ENCODE data around the gene PRDM8.
"Not testable (repeated sequence)": the region's sequence is repeated elsewhere in the genome, so short reads cannot be mapped to it uniquely, and the experiment has no call there.

PRDM8 gene

DNA sequence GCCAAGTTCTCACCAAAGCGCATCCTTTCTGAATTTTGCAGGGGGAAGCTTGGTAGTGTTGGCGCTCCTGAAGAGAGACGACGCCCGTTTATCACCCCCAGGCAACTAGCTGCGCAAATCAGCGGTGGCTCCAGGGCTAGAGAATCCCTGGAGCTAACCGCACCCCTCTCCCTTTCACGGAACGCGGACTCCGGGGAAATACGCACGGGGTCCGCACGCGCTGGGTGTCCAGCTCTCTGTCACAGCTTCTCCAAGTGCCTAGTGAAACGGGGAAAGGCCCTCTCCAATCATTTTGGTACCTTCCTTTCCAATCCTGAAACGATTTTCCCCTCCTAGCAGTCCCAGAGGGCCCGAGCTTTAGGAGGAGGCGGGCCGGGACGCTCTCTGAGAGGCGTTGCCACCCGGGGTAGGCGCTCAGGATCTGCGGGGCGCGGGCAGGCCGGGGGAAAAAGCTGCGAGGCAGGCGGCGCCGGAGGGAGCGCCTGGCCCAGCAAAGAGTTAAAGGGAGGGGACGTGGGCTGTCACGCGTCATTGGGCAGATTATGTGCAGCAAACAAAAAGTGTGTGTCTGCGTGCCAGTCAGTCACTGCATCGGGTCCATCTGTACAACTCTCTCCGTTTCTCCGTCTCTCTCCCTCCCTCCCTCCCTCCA is at the start of gene PRDM8:
Gene PRDM8 (plus strand): TSS at position 582 of the 652 bp plus-strand sequence. CDS start 2,578 bp downstream, outside the sequence.
- DNase-seq: no peak

DNA sequence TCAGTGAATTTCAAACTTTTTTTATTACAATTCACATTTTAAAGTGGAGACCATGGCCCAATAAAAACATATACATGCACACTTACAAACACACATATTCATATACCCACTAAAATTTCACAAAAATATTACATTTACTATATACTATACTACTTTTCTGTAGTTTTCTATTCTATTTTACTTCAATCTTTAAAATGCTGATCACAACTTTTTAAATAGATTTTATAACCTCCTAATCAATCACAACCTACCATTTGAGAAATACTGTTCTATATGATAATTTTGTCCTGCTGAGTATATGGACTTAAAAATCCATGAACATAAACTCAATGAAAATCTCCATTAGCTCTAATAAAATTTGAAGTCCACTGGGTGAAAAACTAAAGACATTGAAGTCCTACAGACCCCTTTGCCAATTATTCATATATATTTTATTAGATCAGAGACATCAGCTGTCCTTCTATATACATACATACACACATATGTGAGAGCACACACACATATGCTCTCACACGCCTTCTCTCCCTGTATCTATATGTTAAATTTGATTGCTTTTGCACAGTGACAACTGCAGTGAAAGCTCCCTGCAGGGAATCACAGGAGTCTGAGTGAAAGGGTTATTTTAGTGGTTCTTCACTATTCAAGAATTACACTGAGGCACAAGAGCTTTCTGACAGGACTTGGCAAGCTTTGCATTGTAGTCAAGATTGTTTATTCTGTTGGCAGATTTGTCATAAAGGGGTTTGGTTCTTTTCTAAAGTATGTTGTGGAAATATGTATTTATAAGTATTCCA is 46.7 kb upstream of the PRDM8 start:
- DNase-seq: no peak

DNA sequence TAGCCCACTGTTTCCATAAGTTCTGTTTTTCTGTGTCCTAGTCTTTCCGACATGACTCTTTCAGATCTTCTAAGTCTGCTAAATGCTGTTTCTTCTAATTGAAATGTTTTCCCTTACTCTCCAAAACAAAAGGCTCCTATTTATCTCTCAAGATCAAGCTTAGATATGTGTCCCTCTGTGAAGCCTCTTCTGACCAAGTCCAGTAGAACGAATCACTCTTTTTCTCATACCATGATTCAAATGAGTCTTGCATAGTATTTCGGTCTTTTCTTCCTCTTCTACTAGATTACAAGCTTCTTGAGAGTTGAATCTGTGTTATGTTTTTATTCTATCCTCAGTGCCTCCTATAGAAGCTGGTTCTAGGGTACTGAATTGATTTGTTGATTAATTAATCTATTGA is 45.3 kb upstream of the PRDM8 start:
- no peak for DNase-seq

DNA sequence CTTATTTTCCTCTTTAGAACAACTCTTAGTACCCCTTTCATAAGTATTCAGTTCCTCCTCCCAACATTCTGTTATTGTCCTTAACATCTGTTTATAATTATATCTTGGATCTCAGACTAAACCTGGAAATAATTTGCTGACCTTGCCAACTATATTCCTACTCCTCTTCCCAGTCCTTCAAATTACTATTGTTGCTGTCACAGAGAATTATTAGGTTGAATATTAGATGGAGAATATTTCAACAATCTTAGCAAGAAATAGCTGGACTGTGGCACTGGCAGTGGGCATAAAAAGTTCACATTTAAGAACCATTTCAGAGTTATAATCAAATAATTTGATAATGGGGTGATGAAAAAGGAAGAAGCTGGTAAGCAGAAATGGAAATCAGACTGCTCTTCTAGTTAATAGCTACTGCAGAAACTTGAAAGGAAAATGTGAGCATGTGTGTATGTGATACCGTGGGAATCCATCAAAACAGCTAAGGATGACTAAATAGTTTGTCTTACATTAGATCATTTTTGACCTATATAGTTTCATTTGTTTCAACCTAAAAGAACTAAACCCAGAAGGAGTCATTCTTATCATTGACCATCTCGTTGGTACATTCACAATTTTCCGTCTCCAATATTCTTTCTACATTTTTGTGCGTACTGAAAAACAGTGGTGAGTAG is 43.3 kb upstream of the PRDM8 start:
- DNase-seq: no peak

DNA sequence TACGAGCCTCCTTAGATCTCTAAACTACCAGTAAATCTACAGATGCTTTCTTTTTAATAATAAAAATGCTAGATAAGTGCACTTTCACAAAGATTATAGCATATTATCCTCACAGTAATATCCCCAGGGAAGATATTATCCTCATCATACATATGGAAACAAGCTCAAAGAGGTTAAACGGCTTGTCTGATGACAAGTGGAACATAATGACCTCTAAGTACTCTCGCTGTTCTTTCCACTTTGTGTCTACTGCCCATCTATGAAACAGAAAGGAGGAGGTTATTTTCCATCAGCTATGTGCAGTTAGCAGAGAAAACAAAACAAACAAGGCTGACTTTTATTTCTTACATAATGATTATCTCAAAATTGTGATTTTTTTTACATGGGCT is 42.8 kb upstream of the PRDM8 start:
- no peak for DNase-seq

DNA sequence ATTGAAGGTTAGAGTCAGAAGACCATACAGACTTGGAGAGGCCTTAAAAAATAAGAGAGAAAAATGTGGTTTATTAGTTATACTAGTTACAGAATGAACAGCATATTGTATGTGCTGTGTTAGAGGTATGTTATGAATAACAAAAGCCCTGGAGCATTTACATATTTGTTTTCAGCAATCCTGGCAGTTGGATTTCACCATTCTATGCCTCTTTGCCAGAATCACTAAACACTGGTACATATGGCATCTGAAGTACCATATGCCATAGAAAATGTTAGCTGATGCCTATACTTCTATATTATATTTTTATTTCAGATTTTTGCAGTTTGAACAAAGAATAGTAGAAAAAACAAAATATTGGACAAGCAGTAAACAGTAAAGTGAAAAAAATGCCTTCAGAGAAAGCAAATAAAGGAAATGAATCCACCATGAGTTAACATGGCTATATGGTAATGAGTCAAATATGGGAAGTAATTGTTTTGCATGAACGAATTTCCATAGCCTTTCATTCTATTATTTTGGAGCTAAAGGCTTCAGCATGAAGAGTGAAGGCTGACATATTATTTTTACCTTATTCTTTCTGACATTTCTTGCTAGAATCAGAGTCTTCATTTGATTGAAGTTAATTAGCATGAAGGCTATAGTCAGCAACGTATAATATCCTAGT is 41.9 kb upstream of the PRDM8 start:
- no peak for DNase-seq

DNA sequence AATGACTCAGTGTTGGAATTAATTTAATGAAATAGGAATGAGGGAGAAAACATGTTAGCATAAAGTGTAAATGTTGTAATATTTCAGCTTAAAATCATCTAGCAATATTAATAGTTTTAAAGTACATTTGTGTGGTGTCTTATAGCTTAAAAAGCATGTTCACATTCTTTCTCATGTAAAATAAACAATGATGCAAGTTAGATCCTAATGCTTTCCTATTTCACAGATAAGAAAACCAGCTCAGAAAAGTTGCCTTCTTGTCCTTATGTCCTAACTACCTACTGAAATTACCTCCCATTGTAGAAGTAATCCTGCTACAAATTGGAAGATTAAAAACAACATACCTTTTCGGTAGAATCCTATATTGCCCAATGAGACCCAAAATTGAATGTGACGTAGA is 40.9 kb upstream of the PRDM8 start:
- DNase-seq: no peak

DNA sequence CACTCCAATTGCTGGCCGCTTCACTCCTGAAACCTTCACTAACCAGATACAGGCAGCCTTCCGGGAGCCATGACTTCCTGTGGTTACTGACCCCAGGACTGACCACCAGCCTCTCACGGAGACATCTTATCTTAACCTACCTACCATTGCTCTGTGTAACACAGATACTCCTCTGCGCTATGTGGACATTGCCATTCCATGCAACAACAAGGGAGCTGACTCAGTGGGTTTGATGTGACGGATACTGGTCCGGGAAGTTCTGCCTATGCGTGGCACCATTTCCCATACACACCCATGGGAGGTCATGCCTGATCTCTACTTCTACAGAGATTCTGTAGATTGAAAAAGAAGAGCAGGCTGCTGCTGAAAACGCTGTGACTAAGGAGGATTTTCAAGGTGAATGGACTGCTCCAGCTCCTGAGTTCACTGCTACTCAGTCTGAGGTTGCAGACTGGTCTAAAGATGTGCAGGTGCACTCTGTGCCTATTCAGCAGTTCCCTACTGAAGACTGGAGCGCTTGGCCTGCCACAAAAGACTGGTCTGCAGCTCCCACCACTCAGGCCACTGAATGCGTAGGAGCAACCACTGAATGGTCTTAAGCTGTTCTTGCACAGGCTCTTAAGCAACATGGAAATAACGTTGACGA is 35.8 kb upstream of the PRDM8 start:
- DNase-seq: no peak

DNA sequence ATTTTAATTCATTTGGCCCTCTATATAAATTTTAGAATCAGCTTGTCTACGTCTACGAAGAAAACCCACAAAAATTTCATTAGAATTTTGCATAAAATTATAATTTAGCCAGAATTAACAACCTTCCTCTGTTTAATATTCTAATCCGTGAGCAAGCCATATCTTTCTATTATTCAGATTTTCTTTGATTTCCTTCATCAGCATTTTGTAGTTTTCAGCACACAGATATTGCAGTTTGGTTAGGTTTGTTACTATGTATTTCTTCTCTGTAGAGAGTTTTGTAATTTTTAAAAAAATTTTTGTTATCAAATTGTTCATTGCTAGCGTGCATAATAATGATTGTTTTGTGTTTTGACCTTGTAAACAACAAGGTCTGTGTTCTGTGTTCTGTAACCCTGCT is 34.9 kb upstream of the PRDM8 start:
- no peak for DNase-seq

DNA sequence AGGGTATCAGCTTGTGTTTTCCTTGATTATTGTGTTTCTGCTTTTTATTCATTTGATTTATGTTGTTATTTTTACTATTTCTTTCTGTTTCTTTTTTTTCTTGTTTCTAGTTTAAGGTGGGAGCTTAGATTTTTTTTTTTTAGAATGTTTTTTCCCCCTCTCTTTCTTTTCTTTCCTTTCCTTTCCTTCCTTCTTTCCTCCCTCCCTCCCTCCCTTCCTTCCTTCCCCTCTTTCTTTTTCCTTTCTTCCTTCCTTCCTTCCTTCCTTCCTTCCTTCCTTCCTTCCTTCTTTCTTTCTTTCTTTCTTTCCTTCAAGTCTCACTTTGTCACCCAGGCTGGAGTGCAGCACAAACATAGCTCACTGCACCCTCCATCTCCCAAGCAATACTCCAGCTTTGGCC is 31.4 kb upstream of the PRDM8 start:
- DNase-seq: no peak

DNA sequence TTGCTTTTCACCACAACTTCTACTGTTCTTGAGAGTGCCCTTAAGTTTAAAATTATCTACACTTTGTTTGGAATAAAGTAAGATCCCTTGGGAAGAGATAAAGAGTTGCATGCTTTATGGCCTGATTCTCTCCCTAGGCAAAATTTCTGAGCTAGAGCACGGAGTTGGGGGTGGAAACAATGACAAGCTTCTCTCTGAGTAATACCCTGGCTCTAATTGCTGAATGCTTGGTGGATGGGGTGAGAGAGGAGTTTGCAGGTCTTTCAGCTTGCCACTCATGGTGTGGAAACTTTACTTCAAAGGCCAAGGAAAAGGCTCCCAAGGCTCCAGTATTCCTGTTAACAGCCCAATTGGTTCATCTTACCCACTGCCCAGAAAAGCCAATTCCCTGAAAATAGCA is 26.1 kb upstream of the PRDM8 start:
- DNase-seq: no peak

DNA sequence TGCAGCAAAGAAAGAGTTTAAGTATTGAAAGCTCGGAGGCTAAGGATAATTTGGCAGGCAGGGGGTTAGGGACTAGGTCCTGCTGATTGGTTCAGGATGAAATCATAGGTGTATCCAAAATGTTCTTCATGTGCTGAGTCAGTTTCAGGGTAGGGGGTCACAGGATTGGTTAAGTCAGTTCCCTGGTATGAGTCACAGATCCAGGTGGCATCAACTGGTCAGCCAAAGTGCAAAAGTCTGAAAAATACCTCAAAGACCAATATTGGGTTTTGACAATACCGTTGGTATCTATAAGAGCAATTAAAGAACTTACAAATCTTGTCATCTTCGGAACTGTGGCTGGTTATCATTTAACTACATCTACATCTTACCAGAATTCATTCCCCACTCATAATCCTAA is 25.6 kb upstream of the PRDM8 start:
- DNase-seq: no peak

DNA sequence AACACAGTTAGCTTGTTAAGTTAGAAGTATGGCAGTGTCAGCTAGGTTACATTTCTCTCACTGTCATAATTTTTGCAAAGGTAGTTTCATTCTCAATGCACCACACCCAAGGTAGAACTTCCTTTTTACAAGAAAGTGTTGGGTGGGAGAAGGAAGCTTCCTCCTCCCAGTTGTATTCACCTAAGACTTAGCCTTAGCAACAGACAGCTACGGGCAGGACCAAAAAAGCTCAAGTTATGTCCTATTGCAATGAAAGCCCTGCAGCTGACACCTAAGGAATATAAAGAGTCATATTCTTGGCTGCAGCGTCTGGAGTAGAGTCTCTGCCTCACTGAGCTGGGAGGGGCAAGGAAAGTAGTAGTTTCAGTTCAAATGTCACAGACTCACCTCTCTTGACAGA is 25.1 kb upstream of the PRDM8 start:
- no peak for DNase-seq

DNA sequence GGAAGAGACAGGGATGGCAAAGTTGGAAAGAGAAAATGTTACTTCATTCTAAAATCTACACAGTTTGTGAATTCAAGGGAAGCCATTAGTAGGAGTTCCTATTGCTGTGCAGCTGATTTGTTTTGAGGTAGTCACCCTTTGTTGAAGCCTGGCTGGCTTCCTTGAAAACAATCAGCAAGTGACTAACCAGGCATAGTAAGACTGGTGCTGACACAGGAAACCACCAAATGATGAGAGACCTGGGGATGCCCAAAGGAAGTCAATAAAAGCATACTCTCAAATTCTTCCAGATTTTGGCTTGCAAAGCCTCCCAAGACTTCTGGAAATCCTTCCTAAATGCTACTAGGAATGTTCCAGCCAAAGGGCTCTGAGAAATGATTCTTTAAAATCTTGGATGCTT is 23.9 kb upstream of the PRDM8 start:
- no peak for DNase-seq

DNA sequence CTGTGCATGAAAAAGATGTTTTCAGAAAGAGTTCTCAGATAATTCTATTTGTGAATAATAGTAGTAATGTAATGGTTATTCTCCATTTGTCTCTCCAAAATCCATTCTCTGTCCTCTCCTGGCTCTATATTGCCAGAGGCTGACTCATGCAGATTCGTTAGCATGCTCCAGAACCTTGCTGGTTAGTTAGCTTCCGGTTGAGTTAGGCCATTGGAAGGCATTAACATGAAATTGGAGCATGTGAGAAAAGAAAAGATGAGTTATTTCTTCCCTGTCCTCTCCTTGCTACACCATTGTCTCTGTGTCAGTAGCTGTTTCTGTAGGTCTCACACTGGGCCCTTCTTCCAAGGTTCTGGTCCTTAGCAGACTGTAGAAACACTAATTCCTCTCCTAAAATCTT is 23.5 kb upstream of the PRDM8 start:
- no peak for DNase-seq

DNA sequence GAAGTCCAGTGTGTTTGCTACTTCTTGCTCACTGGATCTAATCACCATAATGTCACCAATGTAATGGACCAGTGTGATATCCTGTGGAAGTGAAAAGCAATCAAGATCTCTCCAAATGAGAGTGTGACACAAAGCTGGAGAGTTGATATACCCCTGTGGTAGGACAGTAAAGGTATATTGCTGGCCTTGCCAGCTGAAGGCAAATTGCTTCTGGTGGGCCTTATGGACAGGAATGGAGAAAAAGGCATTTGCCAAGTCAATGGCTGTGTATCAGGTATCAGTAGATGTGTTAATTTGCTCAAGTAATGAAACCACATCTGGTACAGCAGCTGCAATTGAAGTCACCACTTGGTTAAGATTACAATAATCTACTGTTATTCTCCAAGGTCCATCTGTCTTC is 19.5 kb upstream of the PRDM8 start:
- not testable (repeated sequence) for DNase-seq

DNA sequence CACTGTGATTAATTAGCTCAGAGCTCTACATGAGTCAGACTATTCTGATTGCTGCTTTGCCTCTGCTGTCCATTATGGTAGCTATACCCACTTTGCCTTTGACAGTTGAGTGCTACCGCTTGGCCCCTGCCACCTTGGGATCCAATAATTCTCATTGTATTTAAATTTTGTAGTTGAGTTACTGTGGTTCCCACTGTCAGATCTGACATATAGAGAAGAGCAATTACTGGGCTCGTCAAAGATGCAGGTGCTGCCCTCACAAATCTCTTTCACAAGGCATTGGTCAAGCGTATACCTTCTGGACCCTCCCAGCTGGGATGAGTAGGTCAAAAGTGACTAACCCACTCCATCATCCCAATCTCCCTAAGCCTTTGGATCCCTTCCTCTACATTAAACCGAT is 18.3 kb upstream of the PRDM8 start:
- DNase-seq: no peak

DNA sequence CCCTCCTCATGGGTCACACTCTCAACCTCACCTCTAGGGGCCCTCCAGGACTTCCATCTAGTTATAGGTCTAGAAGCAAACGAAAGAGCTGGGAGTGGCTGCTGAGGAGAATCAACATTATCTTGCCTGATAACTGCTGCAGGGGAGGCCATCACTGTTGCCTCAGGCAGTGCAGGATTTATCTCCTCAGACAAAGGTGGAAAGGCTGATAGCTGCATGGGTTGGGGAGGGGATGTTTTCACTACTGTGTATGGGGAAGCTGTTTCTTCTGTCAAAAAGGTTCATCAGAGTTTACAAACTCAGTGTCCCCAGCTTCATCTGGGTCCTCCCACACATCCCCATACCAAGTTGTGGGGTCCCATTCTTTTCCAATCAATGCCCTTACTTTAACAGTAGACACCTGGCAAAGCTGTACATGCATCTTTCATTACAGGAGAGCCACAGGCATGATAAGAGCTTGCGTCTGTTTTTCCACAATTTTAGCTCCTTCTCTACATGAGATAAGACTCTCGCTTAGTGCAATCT is 17.6 kb upstream of the PRDM8 start:
- no peak for DNase-seq

DNA sequence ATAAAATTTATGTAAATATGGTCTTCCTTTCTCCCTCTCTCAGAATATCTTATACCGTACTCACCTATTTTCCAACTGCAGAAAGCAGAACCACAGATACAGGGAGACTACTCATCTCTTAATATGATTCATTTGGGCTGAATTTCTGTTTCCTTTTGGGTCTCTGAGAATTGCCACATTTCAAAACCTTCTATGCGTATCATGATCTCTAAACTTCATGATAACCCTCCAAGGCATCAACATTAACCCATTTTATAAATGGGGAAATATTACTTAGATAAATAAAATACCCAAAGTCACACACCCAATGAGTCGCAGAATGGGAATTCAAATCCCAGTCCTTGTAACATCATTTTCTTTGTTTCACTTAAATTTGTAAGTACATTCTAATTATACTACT is 16.6 kb upstream of the PRDM8 start:
- no peak for DNase-seq

DNA sequence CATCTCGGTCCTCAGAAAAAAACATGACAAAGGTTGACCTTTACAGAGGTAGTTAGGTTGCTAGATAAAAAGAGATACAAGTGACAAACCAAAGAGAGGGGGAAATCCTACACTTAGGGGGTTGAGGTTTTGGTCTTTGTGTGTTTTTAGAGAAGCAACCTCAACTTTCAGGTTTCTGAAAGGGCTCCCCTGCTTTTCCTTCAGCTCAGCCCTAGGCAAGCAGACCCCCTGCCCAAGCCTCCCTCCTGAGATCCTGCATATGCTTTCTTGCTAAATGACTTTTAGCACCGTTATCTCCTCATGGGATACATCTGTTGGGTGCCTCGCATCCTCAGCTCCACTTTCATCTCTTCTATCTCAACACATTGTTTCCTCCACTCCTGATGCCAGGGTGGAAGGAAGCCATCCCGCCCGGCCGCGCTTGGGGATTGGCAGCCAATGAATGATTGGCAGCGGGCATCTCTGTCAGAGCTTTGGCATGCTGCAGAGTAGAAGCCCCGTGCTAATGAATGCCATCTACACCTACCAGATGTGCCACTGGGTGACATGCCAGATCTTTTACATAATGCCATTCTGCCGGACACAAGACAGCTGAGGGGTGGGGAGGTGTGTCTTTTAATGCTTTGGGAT is 15.0 kb upstream of the PRDM8 start:
- DNase-seq: no peak

DNA sequence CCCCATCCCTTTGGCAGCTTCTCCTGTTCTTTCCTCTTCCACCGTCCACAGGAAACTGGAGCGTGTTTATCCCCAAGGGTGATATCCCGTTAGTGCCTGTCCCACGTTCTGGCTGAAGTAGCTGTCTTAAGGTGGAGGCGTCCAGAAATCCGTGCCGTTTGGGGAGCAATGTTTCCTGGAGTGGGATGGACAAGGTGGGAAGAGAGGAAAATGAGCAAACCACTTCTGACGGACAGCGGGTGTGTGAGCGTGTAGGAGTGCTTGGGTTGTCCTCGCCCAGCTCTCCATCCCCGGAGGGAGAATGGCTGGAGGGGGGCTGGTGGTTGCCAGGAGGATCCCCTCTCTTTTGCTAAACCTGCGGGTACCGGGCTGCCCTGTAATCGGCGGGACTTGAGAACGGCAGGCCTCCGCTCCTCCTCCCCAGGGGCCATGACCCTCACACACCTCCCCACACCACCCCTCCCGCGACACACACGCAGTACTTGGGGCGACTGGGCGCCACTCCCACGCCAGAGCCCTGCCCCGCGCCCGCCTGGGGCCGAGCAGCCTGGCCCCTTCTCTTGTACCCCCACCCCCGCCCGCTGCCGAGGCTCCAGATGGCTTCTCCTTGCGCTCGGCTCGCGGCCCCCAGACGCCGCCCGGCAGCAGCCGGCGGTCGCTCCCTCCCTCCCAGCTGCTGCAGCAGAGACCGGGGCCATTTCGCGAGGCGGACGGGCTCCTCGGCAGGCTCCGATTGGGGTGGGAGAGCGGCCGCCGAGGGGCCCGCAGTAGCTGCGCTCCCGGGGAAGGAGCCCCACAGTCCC is 13.9 kb upstream of the PRDM8 start:
- DNase-seq: no peak

Data from KG1 (cell line).